ENCODE measurements around the gene MRPS2.

DNA sequence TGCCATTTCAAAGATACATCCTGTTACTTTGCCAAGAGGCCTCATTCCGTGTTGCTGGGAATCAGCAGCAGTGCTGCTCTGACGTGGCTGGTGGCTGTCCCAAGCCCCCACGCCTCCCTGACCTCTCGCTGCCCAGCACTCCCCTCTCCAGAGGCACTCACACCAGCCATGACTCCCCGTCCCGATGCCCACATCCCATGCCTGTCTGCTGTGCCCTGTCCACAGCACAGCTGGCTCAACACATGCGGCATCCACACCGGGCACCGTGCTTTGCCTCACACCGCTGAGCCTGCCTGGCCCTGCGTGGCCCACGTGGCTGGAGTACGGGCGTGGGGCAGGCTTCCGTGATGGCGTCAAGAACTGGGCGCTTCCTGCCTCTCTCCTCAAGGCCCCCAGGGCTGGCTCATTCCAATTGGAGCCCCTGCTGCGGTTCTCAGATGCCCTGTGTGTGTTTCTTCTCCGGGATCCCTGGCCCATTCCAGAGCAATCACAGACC, 12.9 kb downstream of the MRPS2 start:
- TF ChIP-seq, protein P1, sequence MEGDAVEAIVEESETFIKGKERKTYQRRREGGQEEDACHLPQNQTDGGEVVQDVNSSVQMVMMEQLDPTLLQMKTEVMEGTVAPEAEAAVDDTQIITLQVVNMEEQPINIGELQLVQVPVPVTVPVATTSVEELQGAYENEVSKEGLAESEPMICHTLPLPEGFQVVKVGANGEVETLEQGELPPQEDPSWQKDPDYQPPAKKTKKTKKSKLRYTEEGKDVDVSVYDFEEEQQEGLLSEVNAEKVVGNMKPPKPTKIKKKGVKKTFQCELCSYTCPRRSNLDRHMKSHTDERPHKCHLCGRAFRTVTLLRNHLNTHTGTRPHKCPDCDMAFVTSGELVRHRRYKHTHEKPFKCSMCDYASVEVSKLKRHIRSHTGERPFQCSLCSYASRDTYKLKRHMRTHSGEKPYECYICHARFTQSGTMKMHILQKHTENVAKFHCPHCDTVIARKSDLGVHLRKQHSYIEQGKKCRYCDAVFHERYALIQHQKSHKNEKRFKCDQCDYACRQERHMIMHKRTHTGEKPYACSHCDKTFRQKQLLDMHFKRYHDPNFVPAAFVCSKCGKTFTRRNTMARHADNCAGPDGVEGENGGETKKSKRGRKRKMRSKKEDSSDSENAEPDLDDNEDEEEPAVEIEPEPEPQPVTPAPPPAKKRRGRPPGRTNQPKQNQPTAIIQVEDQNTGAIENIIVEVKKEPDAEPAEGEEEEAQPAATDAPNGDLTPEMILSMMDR (IDR thresholded peaks at IDR 0.05): no peak
- TF ChIP-seq POLR2A (IDR thresholded peaks at IDR 0.05): no peak
- no peak for TF ChIP-seq POLR2AphosphoS5 (IDR thresholded peaks at IDR 0.05)
- no peak for TF ChIP-seq EP300 (IDR thresholded peaks at IDR 0.05)

All from sigmoid colon (tissue), 4 donors.